Activated naive CD4-positive, alpha-beta T cell treated with anti-CD3 and anti-CD28 coated beads, Interleukin-2, amount 50 U/mL, for 16 hours (primary cell): Measurements from ENCODE around the gene TMEM245.
A peak's percentile ranks its signal among the peaks of the same experiment; 100 is the strongest.

Experiments
- DNase-seq: peaks from one replicate; pipeline ENCODE4 v3.0.0-alpha.2; 2020

TMEM245 gene

GRCh38 chr9:109020113-109020512, 99.6 kb downstream of the TMEM245 start:
- DNase-seq: no peak

GRCh38 chr9:109019420-109019819, 100.3 kb downstream of the TMEM245 start:
- no peak for DNase-seq

- DNase-seq: no peak
Measured at GRCh38 chr9:109017493-109017892, 102.3 kb downstream of the TMEM245 start.

- DNase-seq: no peak
Measured at GRCh38 chr9:109017061-109017460, 102.7 kb downstream of the TMEM245 start.

- DNase-seq: no peak
Measured at GRCh38 chr9:109016132-109016531, 103.6 kb downstream of the TMEM245 start.

- no peak for DNase-seq
Measured at GRCh38 chr9:109014608-109015280, 105.0 kb downstream of the TMEM245 start.

- DNase-seq: no peak
Measured at GRCh38 chr9:109013679-109014607, 105.8 kb downstream of the TMEM245 start.

- peak; percentile 78 for DNase-seq
Measured at GRCh38 chr9:109012876-109013678, 106.7 kb downstream of the TMEM245 start, which contains the start of gene CTNNAL1. CTNNAL1 (minus strand) TSS chr9:109013499; CDS start chr9:109013442, 57 bp downstream.

- peak; percentile 59 for DNase-seq
Measured at GRCh38 chr9:109012009-109012875, 107.5 kb downstream of the TMEM245 start.

- no peak for DNase-seq
Measured at GRCh38 chr9:109011231-109011671, 108.5 kb downstream of the TMEM245 start.

- DNase-seq: peak; percentile 62
Measured at GRCh38 chr9:109010746-109011145, 109.0 kb downstream of the TMEM245 start.

- no peak for DNase-seq
Measured at GRCh38 chr9:109005678-109006077, 114.1 kb downstream of the TMEM245 start.

GRCh38 chr9:109003116-109003515, 116.6 kb downstream of the TMEM245 start:
- no peak for DNase-seq

- DNase-seq: no peak
Measured at GRCh38 chr9:109002141-109002540, 117.6 kb downstream of the TMEM245 start.

- DNase-seq: no peak
Measured at GRCh38 chr9:109001275-109001676, 118.5 kb downstream of the TMEM245 start.

GRCh38 chr9:108997112-108997511, 122.6 kb downstream of the TMEM245 start:
- no peak for DNase-seq

GRCh38 chr9:108996643-108997042, 123.1 kb downstream of the TMEM245 start:
- no peak for DNase-seq

GRCh38 chr9:108994695-108995094, 125.1 kb downstream of the TMEM245 start:
- no peak for DNase-seq

- no peak for DNase-seq
Measured at GRCh38 chr9:108991479-108991878, 128.3 kb downstream of the TMEM245 start.

GRCh38 chr9:108983885-108984284, 135.9 kb downstream of the TMEM245 start:
- no peak for DNase-seq

- DNase-seq: no peak
Measured at GRCh38 chr9:108980893-108981292, 138.9 kb downstream of the TMEM245 start.

GRCh38 chr9:108978205-108978604, 141.5 kb downstream of the TMEM245 start:
- DNase-seq: no peak
